Activated CD4-positive, alpha-beta T cell treated with anti-CD3 and anti-CD28 coated beads, Interleukin-2, amount 50 U/mL, for 4 hours (primary cell): ENCODE measurements around the gene RANBP17.
"Not testable (repeated sequence)": the region's sequence is repeated elsewhere in the genome, so short reads cannot be mapped to it uniquely, and the experiment has no call there.

Source experiments
- DNase-seq, 2 experiments: peaks; one replicate each; pipeline ENCODE4 v3.0.0-alpha.2; 2020

Gene RANBP17

DNA sequence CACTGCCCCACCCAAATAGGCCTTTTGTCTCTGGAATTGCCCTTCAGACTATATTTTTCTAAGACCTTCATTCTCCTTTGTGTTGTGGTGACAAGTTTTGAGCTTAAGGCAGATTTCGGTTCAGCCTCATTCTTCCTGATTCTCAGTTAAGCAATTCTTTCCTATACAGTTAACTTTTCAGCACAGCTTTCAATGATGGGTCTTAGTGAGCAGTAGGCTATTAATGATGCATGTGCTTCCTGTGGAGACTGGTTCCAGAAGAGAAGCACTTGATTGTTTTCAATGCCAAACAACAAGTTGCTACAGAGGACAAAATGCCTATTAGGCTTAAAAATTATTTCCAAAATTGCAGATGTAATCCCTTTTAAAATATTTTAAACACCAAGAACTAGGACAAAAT, 399.5 kb downstream of the RANBP17 start:
- DNase-seq, result no peak

DNA sequence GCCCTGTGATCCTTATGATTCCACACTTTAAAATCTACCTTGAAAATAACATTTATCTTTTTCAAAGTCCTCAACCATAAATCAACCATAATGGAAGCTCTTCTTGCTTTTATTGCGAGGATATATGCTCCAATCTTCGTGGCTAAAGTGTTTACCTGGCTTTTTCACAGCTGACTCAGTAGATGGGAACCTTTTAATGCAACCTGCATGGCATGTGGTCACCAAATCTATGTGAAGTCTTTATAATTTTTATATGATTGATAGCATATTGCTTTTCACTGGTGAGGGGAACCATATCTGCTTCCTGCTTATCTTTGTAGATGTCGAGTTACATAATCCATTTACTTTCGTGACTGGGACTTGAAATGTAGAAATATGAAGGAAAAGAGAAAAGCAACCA, 400.1 kb downstream of the RANBP17 start:
- DNase-seq, result no peak

DNA sequence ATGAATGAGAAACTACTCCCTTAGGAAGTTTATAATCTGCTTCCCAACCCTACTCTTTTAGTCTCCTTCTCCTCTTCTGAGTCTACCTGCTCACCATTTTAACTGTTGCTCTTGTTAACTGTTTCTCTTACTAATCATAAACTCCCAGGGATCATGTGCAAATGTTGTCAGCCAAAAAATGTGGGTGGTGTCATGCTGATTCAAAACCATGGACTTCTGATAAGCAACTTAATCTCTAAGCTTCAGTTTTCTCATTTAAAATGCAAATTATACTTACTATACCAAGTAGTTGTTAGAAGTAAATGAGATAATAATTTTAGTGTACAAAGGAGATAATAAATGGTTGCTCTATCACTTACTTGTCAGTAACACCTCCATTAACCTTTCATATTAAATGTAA, 401.4 kb downstream of the RANBP17 start:
- DNase-seq, result no peak

DNA sequence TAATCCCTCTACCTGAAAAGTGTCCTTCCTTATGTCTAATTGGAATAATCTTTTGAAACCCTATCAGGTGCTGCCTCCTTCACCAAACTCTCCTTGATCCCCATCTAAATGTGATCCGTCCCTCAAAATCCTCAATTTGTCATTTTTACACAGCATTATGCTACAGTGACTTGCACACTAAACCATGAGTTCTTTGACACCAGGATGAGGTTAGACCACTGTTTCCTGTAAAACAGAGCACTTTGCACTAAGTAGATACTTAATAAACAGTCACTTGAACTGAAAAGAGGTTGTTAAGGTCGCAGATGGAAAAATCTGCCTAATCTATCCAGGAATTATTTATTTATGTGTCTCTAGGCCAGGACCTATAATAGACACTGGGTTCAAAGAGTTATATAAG, 403.0 kb downstream of the RANBP17 start:
- no peak for DNase-seq

DNA sequence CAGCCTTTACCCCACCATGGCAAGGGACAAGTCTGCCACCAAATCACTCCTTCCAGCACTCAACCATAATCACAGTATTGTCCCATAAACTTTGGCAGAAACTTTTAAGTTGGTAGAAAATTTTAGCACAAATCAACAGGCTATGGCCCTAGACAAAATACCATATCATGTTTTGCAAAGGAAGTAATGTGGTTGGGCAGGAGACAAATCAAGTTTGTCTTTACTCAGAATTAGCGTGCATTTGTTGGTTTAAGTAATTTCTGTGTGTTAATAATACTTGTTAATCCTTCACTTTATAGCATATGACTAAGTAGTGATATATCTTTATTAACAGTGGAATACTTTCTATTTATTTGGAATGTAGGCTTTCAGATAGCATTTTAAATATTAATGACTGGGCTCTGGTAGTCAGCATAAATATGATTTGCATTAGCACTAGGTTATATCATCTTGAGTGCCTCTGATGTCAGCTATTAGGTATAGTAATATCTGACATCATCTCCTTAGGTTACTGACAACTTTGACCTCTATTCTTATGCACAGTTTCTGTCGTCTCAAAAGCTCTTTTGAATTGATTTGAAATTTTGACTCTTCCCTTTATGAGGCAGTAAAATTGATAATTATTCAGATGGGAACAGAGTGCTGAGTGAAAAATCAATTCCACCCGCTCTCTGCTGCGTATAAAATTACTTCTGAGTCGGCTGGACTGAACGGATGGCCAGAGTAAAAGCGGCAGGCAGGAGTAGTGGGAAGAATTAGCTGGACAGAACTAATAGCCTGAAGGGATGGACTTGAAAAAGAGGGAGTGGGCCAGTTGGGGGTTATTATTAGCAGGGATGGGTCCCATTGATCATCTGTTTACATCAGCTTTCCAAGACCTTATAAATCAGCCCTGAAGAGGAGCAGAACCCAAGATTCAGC, 407.1 kb downstream of the RANBP17 start:
- no peak for DNase-seq

DNA sequence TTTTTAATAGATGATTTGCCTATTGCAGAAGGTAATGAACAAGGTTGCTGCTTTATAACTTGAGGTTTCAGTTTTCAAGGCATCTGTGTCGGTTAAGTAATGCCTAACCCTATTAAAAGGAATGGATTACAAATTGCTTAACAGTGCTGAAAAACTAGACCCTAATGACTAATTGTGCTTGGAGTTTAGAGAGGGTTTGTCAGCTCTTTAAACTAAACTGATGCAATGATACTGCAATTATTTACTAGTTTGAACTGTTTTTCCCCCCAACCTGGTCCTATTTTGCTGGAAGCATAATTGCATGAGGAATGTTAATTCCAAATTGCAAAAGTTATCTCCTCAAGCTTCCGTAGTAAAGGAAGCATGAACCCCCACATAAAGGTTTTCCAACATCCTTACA, 407.9 kb downstream of the RANBP17 start:
- no peak for DNase-seq

DNA sequence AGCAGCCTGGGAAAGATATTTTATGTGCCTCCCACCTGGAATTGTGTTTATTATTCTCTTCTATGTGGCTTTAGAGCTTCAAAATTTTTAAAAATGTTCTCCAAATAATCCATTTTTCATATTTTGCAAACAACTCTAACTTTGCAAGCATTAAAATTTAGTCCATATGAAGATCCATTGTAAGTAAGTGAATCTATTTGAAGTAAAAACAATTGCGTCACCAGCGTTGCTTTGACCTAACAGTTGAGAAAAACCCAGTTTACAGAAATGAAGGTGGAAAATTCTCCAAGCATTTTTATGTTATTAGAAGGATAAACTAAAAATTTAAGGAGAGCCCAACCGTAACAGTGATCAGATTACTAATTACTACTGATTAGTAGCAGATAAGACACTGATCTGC, 408.3 kb downstream of the RANBP17 start:
- DNase-seq, result no peak

DNA sequence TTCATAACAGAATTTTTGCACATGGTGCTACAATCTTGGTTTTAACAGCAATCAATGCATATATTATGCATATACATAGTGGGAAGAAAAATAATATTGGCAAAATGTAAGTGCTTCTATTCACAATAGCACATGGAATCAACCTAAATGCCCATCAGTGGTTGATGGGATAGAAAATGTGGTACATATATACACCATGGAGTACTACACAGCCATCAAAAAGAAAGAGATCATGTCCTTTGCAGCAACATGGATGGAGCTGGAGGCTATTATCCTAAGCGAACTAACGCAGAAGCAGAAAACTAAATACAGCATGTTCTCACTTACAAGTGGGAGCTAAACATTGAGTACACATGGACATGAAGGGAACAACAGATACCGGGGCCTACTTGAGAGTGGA, 410.0 kb downstream of the RANBP17 start:
- no peak for DNase-seq

DNA sequence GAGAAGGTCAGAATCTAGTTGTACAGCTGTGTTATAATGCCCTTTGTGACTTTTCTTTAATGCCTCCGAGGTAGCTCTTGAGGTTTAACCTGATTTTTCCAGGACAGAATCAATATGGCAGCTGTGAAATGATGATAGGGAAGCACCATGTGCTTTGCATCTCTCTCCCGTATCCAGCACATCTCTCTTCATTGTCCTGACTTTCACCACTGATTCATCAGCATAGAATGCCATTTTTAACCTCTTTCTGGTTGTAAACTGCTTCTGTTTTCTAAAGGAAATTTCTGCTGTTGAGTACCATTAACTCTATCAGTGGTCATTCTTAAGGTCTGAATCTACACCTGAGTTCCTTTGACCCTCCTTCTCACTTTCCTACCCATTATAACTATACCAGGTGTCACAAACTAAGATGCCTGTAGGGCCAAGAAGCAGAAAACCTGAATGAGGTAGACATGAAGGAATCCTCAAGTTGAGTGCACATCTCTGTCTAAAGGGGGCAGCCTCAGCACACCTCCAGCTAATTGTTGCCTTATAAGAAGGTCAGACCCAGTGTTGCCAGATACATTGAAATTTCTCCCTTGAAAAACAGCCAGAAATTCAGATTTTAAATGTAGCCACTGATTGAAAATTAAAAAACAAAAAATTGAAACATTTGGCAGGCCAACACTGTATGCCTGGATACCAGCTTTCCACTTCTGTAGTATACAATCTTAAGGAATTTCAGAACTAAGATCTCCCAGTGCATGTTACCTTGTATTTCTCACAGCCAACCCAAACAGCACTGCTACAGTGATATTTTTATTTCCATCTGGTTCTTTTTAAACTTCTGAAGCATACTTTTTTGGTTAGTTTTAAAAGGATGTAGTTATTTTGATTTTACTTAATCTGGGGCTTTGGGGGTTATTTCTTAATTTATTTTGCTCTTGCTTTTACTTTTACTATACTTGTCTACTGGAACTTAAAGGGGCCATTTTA, 411.5 kb downstream of the RANBP17 start:
- DNase-seq, result no peak

DNA sequence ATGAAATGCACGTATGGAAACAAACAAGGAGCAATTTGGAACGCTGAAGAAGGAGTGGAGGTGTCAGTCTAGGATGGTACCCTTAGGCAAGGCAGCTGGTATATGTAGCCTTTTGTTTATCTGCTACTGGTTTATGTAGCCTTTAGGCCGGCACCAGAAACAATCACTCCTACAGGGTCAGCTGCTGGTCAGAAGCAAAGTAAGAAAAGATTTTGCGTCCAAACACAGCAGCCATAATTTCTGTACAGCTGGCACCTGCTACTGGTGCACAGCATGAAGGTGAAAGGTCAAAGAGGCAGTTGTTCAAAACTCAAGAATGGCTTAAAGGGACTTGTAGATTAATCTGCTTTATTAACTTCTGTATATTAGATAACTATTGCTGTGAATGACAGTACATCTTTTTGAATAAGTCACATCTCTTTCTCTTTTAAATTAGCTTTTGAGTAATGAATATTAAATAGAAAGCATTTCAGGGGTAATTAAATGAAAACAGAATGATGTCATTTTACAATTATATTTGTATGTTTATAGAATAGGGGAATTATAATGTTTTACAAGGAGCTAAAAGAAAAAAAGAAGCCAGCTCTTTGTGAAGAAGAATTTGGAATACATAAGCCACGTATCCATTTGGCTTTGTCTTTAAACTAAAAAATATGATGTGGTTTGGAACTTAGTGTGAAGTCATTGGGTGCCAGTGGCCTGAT, 414.2 kb downstream of the RANBP17 start:
- DNase-seq, result no peak

DNA sequence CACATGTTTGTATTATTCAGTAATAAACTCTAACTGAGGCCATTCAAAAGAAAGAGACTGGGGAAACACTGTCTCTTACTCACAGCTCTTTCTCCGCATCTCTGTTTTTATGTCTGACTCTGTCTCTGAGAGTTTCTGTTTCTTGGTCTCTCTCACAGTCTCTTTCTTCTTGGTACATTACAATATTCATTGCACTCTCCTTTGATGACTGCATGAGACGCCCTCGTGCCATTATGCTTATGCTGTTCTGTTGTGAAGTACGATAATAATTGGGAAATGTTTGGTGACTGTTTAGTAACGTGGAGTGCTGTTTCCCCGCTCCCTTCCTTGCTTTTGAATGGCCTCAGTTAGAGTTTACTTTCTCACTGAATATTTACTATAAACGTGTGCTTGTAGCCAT, 421.9 kb downstream of the RANBP17 start:
- DNase-seq, result no peak

DNA sequence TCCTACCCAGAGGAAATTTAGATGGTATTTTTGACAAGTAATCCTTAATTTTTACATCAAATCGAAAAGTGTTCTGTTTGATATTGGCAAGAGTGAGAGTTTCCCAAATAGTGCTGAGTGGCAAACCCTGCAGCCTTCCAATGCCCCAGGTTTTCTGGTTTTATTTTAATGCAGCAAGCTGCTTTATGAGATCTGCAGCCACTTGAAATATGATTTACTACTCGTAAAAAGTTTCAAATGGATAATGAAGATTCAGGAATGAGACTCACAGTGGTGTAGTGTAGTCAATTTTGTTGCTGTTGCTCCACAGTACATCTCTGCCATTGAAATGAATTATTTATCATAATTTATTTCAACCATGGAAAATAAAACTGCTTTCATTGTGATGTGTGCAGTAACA, 423.6 kb downstream of the RANBP17 start:
- DNase-seq, result no peak

DNA sequence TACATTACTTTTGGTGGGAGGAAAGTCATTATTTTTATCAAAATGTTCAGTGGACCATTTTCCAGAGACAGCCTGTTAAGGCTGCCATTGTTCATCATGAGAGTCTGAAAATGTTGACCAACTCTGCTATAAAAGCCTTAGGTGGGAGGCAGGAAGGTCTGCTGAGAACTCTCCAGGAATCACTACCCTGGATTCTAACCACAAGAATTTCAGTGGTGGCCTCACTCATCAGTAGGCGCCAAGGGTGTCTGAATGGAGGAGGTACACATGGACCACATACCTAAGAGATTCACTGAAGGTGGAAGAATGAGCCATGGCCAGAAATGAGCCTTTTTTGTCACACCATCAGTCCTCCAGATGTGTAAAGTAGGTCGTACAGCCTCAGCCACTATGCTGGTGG, 426.2 kb downstream of the RANBP17 start:
- DNase-seq, result no peak

DNA sequence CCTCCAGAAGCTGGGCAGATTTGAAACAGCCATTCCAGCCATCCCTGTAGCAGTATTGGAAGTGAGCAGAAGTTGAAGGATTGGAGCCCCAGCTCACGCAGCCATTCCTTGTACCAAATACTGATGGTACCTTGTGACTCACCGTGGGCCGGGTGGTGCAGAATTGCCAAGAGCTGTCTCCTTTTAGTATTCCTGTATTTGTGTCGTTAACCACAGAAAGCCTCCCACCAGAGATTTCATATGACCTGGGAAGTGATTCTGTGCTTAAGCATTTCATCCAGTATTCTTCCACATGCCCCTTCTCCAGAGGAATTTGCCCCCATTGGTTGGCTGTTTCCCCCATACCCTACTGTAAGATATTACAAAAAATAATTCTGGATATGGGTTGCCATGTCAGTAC, 429.6 kb downstream of the RANBP17 start:
- no peak for DNase-seq

DNA sequence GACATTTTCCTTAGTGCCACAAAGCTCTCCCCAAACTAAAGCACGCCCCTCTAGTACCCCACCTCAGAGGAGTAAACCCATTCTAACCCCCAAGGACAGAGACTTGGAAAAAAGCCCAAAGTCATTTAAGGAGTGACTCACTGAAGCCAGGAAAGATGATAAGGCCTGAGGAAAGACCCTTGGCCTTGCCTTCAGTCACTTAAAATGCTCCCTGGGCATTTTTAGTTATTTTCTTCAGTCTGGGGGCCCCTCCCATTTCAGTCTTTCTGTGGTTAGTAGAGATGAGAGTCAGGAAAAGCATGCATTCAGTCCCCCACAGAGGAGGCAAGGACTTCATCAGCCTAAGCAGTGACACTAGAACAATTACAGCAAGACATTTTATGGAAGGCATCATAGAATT, 433.5 kb downstream of the RANBP17 start:
- DNase-seq, result no peak

DNA sequence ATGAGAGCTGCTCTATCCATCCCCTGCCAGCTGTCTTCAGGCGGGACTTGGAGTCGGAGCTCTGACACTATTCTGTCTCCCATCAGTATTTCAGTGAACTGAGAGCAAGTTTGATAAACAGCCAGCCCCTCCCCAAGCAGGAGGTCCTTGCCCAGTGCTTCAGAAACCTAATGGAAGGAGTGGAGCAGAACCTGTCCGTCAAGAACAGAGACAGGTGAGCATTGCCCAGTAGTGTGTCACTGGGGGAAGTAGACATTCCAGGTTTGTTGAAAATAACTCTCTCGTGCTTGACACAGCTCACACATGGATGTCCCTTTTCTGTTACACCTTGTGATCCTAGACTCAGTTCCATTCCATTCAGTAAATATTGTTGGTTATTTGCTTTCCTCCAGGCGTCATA, 434.0 kb downstream of the RANBP17 start:
- DNase-seq, result no peak

DNA sequence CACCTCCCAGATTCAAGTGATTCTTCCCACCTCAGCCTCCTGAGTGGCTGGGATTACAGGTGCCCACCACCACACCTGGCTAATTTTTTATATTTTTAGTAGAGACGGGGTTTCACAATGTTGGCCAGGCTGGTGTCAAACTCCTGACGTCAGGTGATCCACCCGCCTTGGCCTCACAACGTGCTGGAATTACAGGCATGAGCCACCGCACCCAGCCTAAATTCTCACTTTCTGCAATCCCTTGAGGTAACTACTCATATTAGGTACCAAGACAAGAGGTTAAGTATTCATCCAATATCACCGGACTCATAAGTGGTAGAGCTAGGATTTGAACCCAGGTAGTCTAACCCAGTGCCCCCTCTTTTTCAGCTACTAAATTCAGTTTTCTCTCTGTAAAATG, 436.1 kb downstream of the RANBP17 start:
- not testable (repeated sequence) for DNase-seq

DNA sequence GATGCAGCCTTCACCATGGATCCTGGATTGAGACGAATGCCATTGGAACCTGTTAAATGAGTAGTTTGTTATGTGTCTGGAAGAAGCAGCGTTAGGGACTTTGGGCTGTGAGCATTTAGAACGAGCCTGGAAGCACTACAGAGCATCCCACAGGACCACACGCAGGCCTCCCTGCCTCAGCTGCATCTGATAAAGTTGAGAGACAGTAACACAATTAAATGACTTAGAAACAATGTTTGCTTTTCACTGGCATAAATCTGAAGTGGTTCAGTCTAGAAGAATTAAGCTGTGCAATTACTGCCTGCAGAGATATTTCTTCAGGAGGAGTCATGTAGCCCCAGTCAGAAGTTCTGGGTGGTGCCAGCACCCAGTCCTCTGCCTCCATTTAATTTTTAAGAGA, 437.4 kb downstream of the RANBP17 start:
- DNase-seq, result no peak

DNA sequence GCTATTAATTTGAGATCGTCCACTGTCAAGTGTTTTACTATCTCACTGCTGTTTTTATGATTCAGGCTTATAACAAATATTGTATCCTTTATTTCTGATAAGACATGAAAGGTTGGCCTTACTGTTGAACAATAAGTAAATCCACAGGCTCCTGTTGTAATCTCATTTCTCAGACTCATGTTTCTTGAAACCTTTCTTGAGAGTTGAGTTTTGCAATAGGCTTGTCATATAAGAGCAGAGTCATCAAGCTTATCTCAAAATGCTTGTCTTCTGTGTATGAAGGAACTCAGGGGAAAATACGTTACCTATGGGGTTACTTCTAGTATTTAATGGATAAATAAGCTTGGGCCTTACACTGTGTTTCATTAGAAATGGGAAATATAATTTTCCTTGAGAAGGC, 438.0 kb downstream of the RANBP17 start:
- DNase-seq, result no peak

DNA sequence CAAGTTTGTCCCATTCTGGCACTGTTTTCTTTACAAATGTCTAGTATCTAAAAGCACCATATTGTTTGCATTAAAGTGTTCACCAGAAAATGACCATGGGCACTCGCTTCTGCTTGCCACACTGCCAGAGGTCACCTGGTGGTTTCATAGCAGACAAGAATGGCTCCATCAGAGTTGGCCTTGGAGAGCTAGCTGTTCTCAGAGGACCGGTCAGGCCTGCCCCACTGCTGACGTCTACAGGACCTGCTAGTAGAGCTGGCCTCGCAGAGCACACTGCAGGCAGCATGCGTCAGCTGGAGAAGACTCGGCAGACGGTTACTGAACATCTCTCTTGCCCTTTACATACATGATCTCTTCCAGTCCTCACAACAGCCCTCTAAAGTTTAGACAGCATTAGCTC, 438.5 kb downstream of the RANBP17 start:
- no peak for DNase-seq

DNA sequence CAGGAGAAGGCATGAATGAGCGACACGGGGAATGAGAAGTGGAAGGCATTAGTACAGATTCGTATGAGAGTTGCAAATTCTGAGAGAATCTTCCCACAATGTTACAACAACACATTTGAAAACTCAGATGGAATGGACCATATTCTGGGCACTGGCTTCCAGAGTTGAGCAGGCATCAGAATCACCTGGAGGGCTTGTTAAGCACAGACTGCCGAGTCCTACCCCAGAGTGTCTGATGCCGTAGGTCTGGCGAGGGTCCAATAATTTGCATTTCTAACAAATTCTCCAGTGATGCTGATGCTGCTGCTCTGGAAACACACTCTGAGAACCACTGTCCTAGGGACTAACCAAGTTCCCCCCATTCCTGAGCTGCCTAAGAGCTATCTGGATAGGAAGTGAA, 444.3 kb downstream of the RANBP17 start:
- DNase-seq, result no peak

DNA sequence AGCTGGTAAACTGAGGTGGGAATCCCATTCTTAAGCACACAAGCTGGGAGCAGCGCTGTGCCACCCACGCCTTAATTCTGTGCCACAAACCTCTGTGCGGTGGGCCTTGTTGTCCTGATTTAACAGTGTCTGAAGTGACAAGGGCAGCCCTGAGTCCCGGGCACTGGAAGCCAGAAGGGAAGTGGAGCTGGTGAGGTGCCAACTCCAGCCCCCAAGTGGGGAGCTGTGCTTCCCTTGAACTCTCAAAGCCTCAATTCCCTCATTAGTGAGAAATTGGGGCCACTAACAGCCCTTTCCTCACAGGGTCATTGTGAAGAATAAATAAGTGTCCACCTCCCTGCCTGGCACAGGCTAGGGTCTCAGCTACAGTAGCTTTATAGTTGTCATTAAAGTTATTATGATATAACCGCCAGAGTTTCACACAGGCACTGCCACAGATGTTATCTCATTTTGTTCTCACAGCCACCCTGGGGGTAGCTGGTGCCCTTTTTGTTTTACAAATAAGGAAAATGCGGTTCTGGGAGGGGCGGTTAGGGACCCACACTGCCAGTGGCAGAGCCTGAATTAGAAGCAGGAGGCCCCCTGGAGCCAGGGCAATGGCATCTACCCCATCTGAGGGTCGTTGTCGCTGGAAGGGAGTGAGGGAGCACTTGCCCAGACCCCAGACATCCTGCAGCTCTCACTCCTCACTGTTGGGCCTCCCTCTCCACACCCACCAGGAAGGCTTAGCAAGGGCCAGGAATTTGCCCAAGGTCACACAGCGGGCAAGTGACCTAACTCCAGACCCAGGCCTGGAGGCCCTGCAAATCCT, 445.2 kb downstream of the RANBP17 start:
- DNase-seq, result no peak
